ENCODE results near the gene MT1HL1.

MT1HL1 gene

GRCh38 chr1:236966636-236967035, 37.6 kb downstream of the MT1HL1 start:
- DNase-seq = no peak

- no peak for DNase-seq
Measured at GRCh38 chr1:236963920-236964319, 40.3 kb downstream of the MT1HL1 start.

- no peak for DNase-seq
Measured at GRCh38 chr1:236959112-236959511, 45.1 kb downstream of the MT1HL1 start.

GRCh38 chr1:236957235-236957634, 47.0 kb downstream of the MT1HL1 start:
- no peak for DNase-seq
